ENCODE results near the gene PRKG1. TPM values are rescaled to one million over a fixed set of nuclear protein-coding genes. Genes with fewer than 3 reads are reported as not detected.
A peak's percentile ranks its signal among the peaks of the same experiment; 100 is the strongest.

Gene PRKG1
- polyA plus RNA-seq, 3 donors: 11.9 to 16.4 (median 13.7) TPM

GRCh38 chr10:51834548-51834947 lies 760.3 kb downstream of the PRKG1 start:
- no peak for DNase-seq (ENCODE audit: extremely low read depth in 1 of 11, low read depth in 9 of 11, low spot score in 4 of 11)

GRCh38 chr10:51838471-51838870 lies 764.2 kb downstream of the PRKG1 start:
- DNase-seq (ENCODE audit: extremely low read depth in 1 of 11, low read depth in 9 of 11, low spot score in 4 of 11): no peak

GRCh38 chr10:51843966-51844365 lies 769.7 kb downstream of the PRKG1 start:
- no peak for DNase-seq (ENCODE audit: extremely low read depth in 1 of 11, low read depth in 9 of 11, low spot score in 4 of 11)

GRCh38 chr10:51846856-51847506 lies 772.7 kb downstream of the PRKG1 start:
- DNase-seq (ENCODE audit: extremely low read depth in 1 of 11, low read depth in 9 of 11, low spot score in 4 of 11): no peak

GRCh38 chr10:51852297-51852696 lies 778.0 kb downstream of the PRKG1 start:
- DNase-seq (ENCODE audit: extremely low read depth in 1 of 11, low read depth in 9 of 11, low spot score in 4 of 11): no peak

GRCh38 chr10:51857305-51857704 lies 783.0 kb downstream of the PRKG1 start:
- DNase-seq (ENCODE audit: extremely low read depth in 1 of 11, low read depth in 9 of 11, low spot score in 4 of 11): no peak

GRCh38 chr10:51860257-51860656 lies 786.0 kb downstream of the PRKG1 start:
- DNase-seq (ENCODE audit: extremely low read depth in 1 of 11, low read depth in 9 of 11, low spot score in 4 of 11): no peak

GRCh38 chr10:51861051-51861450 lies 786.8 kb downstream of the PRKG1 start:
- DNase-seq (ENCODE audit: extremely low read depth in 1 of 11, low read depth in 9 of 11, low spot score in 4 of 11): no peak

- no peak for DNase-seq (ENCODE audit: extremely low read depth in 1 of 11, low read depth in 9 of 11, low spot score in 4 of 11)
Observed at GRCh38 chr10:51861731-51862130, 787.4 kb downstream of the PRKG1 start.

GRCh38 chr10:51862149-51862548 lies 787.9 kb downstream of the PRKG1 start:
- DNase-seq (ENCODE audit: extremely low read depth in 1 of 11, low read depth in 9 of 11, low spot score in 4 of 11): peak in 2 of 11 donors; percentile 3 to 9

- DNase-seq (ENCODE audit: extremely low read depth in 1 of 11, low read depth in 9 of 11, low spot score in 4 of 11): no peak
Observed at GRCh38 chr10:51867956-51868355, 793.7 kb downstream of the PRKG1 start.

- DNase-seq (ENCODE audit: extremely low read depth in 1 of 11, low read depth in 9 of 11, low spot score in 4 of 11): no peak
Observed at GRCh38 chr10:51874131-51874530, 799.8 kb downstream of the PRKG1 start.

GRCh38 chr10:51875610-51876009 lies 801.3 kb downstream of the PRKG1 start:
- no peak for DNase-seq (ENCODE audit: extremely low read depth in 1 of 11, low read depth in 9 of 11, low spot score in 4 of 11)

- no peak for DNase-seq (ENCODE audit: extremely low read depth in 1 of 11, low read depth in 9 of 11, low spot score in 4 of 11)
Observed at GRCh38 chr10:51876503-51876902, 802.2 kb downstream of the PRKG1 start.

- DNase-seq (ENCODE audit: extremely low read depth in 1 of 11, low read depth in 9 of 11, low spot score in 4 of 11): no peak
Observed at GRCh38 chr10:51876979-51877378, 802.7 kb downstream of the PRKG1 start.

- DNase-seq (ENCODE audit: extremely low read depth in 1 of 11, low read depth in 9 of 11, low spot score in 4 of 11): no peak
Observed at GRCh38 chr10:51877636-51878035, 803.3 kb downstream of the PRKG1 start.

- DNase-seq (ENCODE audit: extremely low read depth in 1 of 11, low read depth in 9 of 11, low spot score in 4 of 11): no peak
Observed at GRCh38 chr10:51878695-51879094, 804.4 kb downstream of the PRKG1 start.

- no peak for DNase-seq (ENCODE audit: extremely low read depth in 1 of 11, low read depth in 9 of 11, low spot score in 4 of 11)
Observed at GRCh38 chr10:51879238-51879637, 805.0 kb downstream of the PRKG1 start.

GRCh38 chr10:51881213-51881612 lies 806.9 kb downstream of the PRKG1 start:
- no peak for DNase-seq (ENCODE audit: extremely low read depth in 1 of 11, low read depth in 9 of 11, low spot score in 4 of 11)

GRCh38 chr10:51886438-51887068 lies 812.3 kb downstream of the PRKG1 start:
- DNase-seq (ENCODE audit: extremely low read depth in 1 of 11, low read depth in 9 of 11, low spot score in 4 of 11): no peak

- DNase-seq (ENCODE audit: extremely low read depth in 1 of 11, low read depth in 9 of 11, low spot score in 4 of 11): no peak
Observed at GRCh38 chr10:51888263-51888662, 814.0 kb downstream of the PRKG1 start.

All from renal cortex interstitium (tissue), 11 donors.